Thyroid gland (tissue), 4 donors: ENCODE data around the gene EPHA8. TPM values are rescaled to one million over a fixed set of nuclear protein-coding genes. Genes with fewer than 3 reads are reported as not detected.

ENCODE experiments used
- DNase-seq, 2 donors: peaks; one replicate each; pipeline ENCODE4 v3.0.0-alpha.2; 2019
- H3K27ac ChIP-seq, 3 donors: fragments of 200-600 bp; sonication (generic); 1 replicate in 2 of 3; 2 replicates in 1 of 3; pipeline ENCODE4 v1.5.1; 2016 to 2019; ENCODE audit warnings: mild to moderate bottlenecking in 1 of 3, moderate library complexity in 1 of 3
- H3K27me3 ChIP-seq: fragments of 200-600 bp; sonication (generic); one replicate; pipeline ENCODE4 v1.5.1; 2019
- H3K36me3 ChIP-seq, 2 donors: fragments of 200-600 bp; sonication (generic); one replicate each; pipeline ENCODE4 v1.5.1; 2016 to 2019
- H3K4me1 ChIP-seq, 2 donors: fragments of 200-600 bp; sonication (generic); one replicate each; pipeline ENCODE4 v1.5.1; 2017 to 2019
- H3K4me3 ChIP-seq, 3 donors: fragments of 200-600 bp; sonication (generic); replicated peaks in 1 of 3; 1 replicate in 2 of 3; 2 replicates in 1 of 3; pipeline ENCODE4 v1.5.1; 2016; ENCODE audit warnings: mild to moderate bottlenecking in 1 of 3
- H3K9me3 ChIP-seq: fragments of 200-600 bp; sonication (generic); one replicate; pipeline ENCODE4 v1.5.1; 2017
- CTCF ChIP-seq, 6 experiments: fragments of 200-600 bp in 3 of 6; fragments of 450-650 bp in 3 of 6; sonication (generic) in 3 of 6; IDR thresholded peaks; one replicate each; pipeline ENCODE4 v1.5.1; 2016 to 2019; ENCODE audit warnings: antibody characterized with exemption in 6 of 6, mild to moderate bottlenecking in 2 of 6, inconsistent platforms in 1 of 6, moderate library complexity in 1 of 6
- POLR2A ChIP-seq, 2 donors: fragments of 450-650 bp; IDR thresholded peaks; one replicate each; pipeline ENCODE4 v1.6.1; 2017; ENCODE audit warnings: antibody characterized with exemption in 2 of 2, mild to moderate bottlenecking in 2 of 2, moderate library complexity in 1 of 2
- WGBS, 2 donors: methylation state at CpG; one replicate each; pipeline ENCODE4 v1.1.5; 2017; 5-methylcytosine and 5-hydroxymethylcytosine counted together
- intact Hi-C: fragments of 100-400 bp; cut with DNase I; formaldehyde crosslinking; loops from one replicate; pipeline ENCODE4 v1.15.1; 2023
- total RNA-seq, 4 donors: library from RNA; depleted of rRNA; stranded (reverse); fragments of >200 nt; gene quantifications; one replicate each; pipeline ENCODE4 v1.2.3, GENCODE V29; 2016

Gene EPHA8
- total RNA-seq, 4 donors from 2014 or later = not detected

GRCh38 chr1:22595108-22595507, 31.8 kb downstream of the EPHA8 start:
- Histone ChIP-seq H3K27ac (no peak overlapping the region), H3K9me3 (no peaks in the 10 kb centered on the region), H3K4me3 (no peak overlapping the region), H3K27me3 (no peaks in the 10 kb centered on the region), H3K36me3 (no peaks in the 10 kb centered on the region), H3K4me1 (no peaks in the 10 kb centered on the region)
- TF ChIP-seq CTCF (IDR thresholded peaks at IDR 0.05) (no peak), POLR2A (IDR thresholded peaks at IDR 0.05) (no peak)
- intact Hi-C loops = no loop called here
- 80 to 86% methylated on average over 4 to 7 of the region's 7 CpGs for WGBS, 2 donors
- DNase-seq = no peak

DNA sequence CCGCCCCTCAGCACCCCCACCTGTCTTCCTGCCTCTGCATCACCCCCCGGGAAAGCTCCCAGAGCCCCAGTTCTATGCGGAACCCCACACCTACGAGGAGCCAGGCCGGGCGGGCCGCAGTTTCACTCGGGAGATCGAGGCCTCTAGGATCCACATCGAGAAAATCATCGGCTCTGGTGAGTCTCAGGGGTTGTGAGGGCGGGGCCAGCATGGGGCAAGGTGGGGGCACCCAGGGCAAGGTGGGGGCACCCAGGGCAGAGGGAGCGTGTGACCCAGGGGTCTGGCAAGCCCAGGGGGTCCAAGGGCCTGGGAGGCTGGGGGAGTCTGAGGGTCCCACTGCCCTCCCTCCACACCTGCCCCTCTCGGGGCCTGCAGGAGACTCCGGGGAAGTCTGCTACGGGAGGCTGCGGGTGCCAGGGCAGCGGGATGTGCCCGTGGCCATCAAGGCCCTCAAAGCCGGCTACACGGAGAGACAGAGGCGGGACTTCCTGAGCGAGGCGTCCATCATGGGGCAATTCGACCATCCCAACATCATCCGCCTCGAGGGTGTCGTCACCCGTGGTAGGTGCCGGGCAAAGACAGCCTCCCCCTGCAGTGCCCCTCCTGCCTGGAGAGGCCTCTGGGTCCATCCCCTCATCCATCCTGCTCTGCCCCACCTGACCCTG, 34.1 kb downstream of the EPHA8 start:
- no peak for DNase-seq
- Histone ChIP-seq H3K9me3 (no peaks in the 10 kb centered on the region), H3K36me3 (no peaks in the 10 kb centered on the region), H3K4me3 (no peak overlapping the region), H3K27ac (no peak overlapping the region), H3K27me3 (no peaks in the 10 kb centered on the region), H3K4me1 (peaks cover 0 to 3% of the 10 kb centered on the region in 2 donors)
- intact Hi-C loops = no loop called here
- WGBS, 2 donors = 79 to 86% methylated on average over 20 to 27 of the region's 30 CpGs
- TF ChIP-seq CTCF (IDR thresholded peaks at IDR 0.05) = no peak
- no peak for TF ChIP-seq POLR2A (IDR thresholded peaks at IDR 0.05)

GRCh38 chr1:22597996-22598395, 34.7 kb downstream of the EPHA8 start:
- H3K36me3 ChIP-seq = no peaks in the 10 kb centered on the region
- peaks cover 0 to 3% of the 10 kb centered on the region in 2 donors for H3K4me1 ChIP-seq
- H3K4me3 ChIP-seq = no peak overlapping the region
- TF ChIP-seq POLR2A (IDR thresholded peaks at IDR 0.05) = no peak
- TF ChIP-seq CTCF (IDR thresholded peaks at IDR 0.05) = no peak
- DNase-seq = no peak
- H3K27ac ChIP-seq = no peak overlapping the region
- 90 to 93% methylated on average over 3 of the region's 8 CpGs for WGBS, 2 donors
- intact Hi-C loops = no loop called here
- H3K27me3 ChIP-seq = no peaks in the 10 kb centered on the region
- H3K9me3 ChIP-seq = no peaks in the 10 kb centered on the region

GRCh38 chr1:22598736-22599135, 35.4 kb downstream of the EPHA8 start:
- peaks cover 0 to 3% of the 10 kb centered on the region in 2 donors for H3K4me1 ChIP-seq
- no peak overlapping the region for H3K27ac ChIP-seq
- WGBS, 2 donors = 61 to 79% methylated on average over 12 to 15 of the region's 24 CpGs
- no peaks in the 10 kb centered on the region for H3K9me3 ChIP-seq
- intact Hi-C loops = no loop called here
- no peak for TF ChIP-seq CTCF (IDR thresholded peaks at IDR 0.05)
- no peak for TF ChIP-seq POLR2A (IDR thresholded peaks at IDR 0.05)
- DNase-seq = no peak
- no peaks in the 10 kb centered on the region for H3K36me3 ChIP-seq
- H3K4me3 ChIP-seq = no peak overlapping the region
- H3K27me3 ChIP-seq = no peaks in the 10 kb centered on the region

DNA sequence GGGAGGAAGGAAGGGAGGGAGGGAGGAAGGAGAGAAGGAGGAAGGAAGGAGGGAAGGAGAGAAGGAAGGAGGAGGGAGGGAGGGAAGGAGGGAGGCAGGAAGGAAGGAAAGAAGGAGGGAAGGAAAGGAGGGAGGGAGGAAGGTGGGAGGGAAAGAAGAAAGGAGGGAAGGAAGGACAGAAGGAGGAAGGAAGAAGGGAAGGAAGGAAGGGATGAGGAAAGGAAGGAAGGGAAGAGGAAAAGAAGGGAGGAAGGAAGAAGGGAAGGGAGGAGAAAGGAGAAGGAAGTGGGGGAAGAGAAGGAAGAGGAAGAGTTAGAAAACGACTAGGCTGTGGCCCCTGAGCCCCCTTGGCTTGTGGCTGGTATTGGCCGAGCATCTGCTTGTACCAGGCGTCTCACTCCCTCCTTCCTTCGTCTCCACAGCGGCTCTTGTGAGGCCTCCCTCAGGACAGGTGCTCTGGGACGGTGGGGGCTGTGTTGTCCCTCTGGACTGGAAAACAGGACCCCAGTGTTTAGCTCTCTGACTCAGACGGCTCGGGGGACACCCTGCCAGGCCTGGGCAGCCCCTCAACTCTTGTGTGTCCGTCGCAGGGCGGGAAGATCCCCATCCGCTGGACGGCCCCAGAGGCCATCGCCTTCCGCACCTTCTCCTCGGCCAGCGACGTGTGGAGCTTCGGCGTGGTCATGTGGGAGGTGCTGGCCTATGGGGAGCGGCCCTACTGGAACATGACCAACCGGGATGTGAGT, 37.0 kb downstream of the EPHA8 start:
- Histone ChIP-seq H3K27ac (no peak overlapping the region), H3K36me3 (no peaks in the 10 kb centered on the region), H3K9me3 (no peaks in the 10 kb centered on the region), H3K4me3 (no peak overlapping the region), H3K27me3 (no peaks in the 10 kb centered on the region), H3K4me1 (peaks cover 0 to 3% of the 10 kb centered on the region in 2 donors)
- WGBS, 2 donors = 50% methylated on average over 6 to 12 of the region's 22 CpGs
- intact Hi-C loops = no loop called here
- TF ChIP-seq CTCF (IDR thresholded peaks at IDR 0.05) (no peak), POLR2A (IDR thresholded peaks at IDR 0.05) (no peak)
- peak in 1 of 2 donors; percentile 10 for DNase-seq
